Measurements from ENCODE around the gene CMTR1. TPM values are rescaled to one million over a fixed set of nuclear protein-coding genes. Genes with fewer than 3 reads are reported as not detected.

CMTR1 gene
- total and polyA plus RNA-seq, 4 donors, result 4.7 to 25.5 (median 18.8) TPM

DNA sequence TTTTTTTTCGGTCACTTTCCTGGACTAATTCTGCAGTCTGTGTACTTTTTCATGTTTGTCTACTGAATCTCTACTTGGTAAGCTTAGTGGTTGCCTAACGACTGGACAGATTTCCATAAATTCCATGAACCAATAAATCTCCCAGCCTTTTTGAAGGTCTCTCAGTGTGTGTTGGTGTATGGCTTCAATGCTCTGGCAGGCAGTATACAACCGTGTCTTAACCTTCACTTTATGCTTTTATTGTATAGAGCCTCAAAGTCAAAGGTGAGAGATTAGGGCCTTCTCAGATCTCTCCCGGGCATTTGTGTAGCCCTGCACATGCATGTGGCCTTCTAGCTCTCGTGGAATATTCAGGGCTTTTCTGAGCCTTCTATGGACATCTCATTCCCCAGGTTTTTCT is 14.3 kb upstream of the CMTR1 start:
- H3K9ac ChIP-seq (ENCODE audit: low read depth in 1 of 2, low read length in 2 of 2), result no peak overlapping the region
- WGBS, result 64% methylated on average over 5 of the region's 5 CpGs
- no peak for DNase-seq (ENCODE audit: low spot score)
- no peaks in the 10 kb centered on the region for H3K36me3 ChIP-seq (ENCODE audit: control insufficient read depth in 4 of 4, insufficient read depth in 3 of 4, low read depth in 1 of 4, low read length in 3 of 4)
- no peaks in the 10 kb centered on the region for H3K4me1 ChIP-seq (ENCODE audit: control insufficient read depth in 4 of 4, insufficient read depth in 4 of 4, low read length in 3 of 4)
- H3K27me3 ChIP-seq (ENCODE audit: control insufficient read depth in 4 of 4, insufficient read depth in 4 of 4, low read length in 3 of 4), result no peaks in the 10 kb centered on the region
- H3K27ac ChIP-seq (ENCODE audit: low read depth in 1 of 2, low read length in 2 of 2), result no peak overlapping the region
- no peaks in the 10 kb centered on the region for H3K9me3 ChIP-seq (ENCODE audit: control insufficient read depth in 4 of 4, low read length in 3 of 4)
- TF ChIP-seq, protein P1, sequence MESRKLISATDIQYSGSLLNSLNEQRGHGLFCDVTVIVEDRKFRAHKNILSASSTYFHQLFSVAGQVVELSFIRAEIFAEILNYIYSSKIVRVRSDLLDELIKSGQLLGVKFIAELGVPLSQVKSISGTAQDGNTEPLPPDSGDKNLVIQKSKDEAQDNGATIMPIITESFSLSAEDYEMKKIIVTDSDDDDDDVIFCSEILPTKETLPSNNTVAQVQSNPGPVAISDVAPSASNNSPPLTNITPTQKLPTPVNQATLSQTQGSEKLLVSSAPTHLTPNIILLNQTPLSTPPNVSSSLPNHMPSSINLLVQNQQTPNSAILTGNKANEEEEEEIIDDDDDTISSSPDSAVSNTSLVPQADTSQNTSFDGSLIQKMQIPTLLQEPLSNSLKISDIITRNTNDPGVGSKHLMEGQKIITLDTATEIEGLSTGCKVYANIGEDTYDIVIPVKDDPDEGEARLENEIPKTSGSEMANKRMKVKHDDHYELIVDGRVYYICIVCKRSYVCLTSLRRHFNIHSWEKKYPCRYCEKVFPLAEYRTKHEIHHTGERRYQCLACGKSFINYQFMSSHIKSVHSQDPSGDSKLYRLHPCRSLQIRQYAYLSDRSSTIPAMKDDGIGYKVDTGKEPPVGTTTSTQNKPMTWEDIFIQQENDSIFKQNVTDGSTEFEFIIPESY (IDR thresholded peaks at IDR 0.05), result no peak
- no peak for TF ChIP-seq RAD21 (IDR thresholded peaks at IDR 0.05)
- no peak for TF ChIP-seq FOXA1 (IDR thresholded peaks at IDR 0.05)
- TF ChIP-seq GABPA (IDR thresholded peaks at IDR 0.05 in 1 of 2, conservative IDR thresholded peaks at IDR 0.05 in 1 of 2), result no peak
- TF ChIP-seq, protein P2, sequence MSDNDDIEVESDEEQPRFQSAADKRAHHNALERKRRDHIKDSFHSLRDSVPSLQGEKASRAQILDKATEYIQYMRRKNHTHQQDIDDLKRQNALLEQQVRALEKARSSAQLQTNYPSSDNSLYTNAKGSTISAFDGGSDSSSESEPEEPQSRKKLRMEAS (IDR thresholded peaks at IDR 0.05), result no peak
- TF ChIP-seq HNF4G (IDR thresholded peaks at IDR 0.05), result no peak
- TF ChIP-seq TAF1 (conservative IDR thresholded peaks at IDR 0.05), result no peak
- no peak for TF ChIP-seq YY1 (IDR thresholded peaks at IDR 0.05)
- no peak for TF ChIP-seq EGR1 (IDR thresholded peaks at IDR 0.05; ENCODE audit: low read depth in 2 of 2)
- no peak overlapping the region for H3K4me3 ChIP-seq (ENCODE audit: low read depth in 1 of 3, low read length in 3 of 3)

DNA sequence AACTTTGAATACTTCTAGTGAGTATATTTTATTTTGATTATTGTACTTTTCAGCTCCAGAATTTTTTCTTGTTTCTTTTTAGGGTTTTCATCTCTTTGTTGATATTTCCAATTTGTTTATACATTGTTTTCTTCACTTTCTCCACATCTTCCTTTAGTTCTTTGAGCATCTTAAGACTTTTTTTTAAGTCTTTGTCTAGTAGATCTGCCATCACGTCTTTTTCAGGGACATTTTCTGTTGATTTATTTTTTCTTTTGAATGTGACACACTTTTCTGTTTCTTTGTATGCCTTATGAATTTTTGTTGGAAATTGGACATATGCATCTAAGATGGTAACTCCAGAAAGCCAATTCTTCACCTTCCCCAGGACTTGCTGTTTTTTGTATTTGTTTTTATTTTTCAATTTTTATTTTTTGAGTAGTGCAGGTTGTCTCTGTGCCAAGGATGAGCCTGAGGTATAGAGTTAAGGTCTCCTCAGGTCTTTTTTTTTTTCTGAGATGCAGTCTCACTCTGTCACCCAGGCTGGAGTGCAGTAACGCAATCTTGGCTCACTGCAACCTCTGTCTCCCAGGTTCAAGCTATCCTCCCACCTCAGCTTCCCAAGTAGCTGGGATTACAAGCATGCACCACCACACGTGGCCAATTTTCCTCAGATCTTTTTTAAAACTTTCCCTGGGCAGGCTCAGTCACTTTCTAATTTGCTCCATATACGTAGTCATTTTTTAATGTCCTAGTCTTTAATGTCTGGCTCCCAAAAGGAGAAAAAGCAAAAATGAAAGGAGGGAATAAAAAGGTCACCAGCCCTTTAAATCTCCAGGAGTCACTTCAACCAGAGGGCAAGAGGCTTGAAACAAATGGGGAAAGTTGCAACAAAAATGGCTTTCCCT is 6.7 kb upstream of the CMTR1 start:
- WGBS, result 80% methylated on average over 4 of the region's 4 CpGs
- no peak for TF ChIP-seq EGR1 (IDR thresholded peaks at IDR 0.05; ENCODE audit: low read depth in 2 of 2)
- TF ChIP-seq YY1 (IDR thresholded peaks at IDR 0.05), result no peak
- TF ChIP-seq GABPA (IDR thresholded peaks at IDR 0.05 in 1 of 2, conservative IDR thresholded peaks at IDR 0.05 in 1 of 2), result no peak
- TF ChIP-seq FOXA2 (IDR thresholded peaks at IDR 0.05), result no peak
- TF ChIP-seq JUND (IDR thresholded peaks at IDR 0.05), result no peak
- no peak for TF ChIP-seq HNF4G (IDR thresholded peaks at IDR 0.05)
- no peak for TF ChIP-seq FOXA1 (IDR thresholded peaks at IDR 0.05)
- TF ChIP-seq HNF4A (conservative IDR thresholded peaks at IDR 0.05), result no peak
- no peak for TF ChIP-seq SP1 (IDR thresholded peaks at IDR 0.05)
- TF ChIP-seq, protein P3, sequence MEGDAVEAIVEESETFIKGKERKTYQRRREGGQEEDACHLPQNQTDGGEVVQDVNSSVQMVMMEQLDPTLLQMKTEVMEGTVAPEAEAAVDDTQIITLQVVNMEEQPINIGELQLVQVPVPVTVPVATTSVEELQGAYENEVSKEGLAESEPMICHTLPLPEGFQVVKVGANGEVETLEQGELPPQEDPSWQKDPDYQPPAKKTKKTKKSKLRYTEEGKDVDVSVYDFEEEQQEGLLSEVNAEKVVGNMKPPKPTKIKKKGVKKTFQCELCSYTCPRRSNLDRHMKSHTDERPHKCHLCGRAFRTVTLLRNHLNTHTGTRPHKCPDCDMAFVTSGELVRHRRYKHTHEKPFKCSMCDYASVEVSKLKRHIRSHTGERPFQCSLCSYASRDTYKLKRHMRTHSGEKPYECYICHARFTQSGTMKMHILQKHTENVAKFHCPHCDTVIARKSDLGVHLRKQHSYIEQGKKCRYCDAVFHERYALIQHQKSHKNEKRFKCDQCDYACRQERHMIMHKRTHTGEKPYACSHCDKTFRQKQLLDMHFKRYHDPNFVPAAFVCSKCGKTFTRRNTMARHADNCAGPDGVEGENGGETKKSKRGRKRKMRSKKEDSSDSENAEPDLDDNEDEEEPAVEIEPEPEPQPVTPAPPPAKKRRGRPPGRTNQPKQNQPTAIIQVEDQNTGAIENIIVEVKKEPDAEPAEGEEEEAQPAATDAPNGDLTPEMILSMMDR (IDR thresholded peaks at IDR 0.05; ENCODE audit: low read depth, low read length, missing input control), result no peak
- no peak for TF ChIP-seq TAF1 (conservative IDR thresholded peaks at IDR 0.05)
- Histone ChIP-seq H3K27ac (ENCODE audit: low read depth in 1 of 2, low read length in 2 of 2) (no peak overlapping the region), H3K9ac (ENCODE audit: low read depth in 1 of 2, low read length in 2 of 2) (no peak overlapping the region), H3K4me1 (ENCODE audit: control insufficient read depth in 4 of 4, insufficient read depth in 4 of 4, low read length in 3 of 4) (no peaks in the 10 kb centered on the region), H3K9me3 (ENCODE audit: control insufficient read depth in 4 of 4, low read length in 3 of 4) (no peaks in the 10 kb centered on the region), H3K36me3 (ENCODE audit: control insufficient read depth in 4 of 4, insufficient read depth in 3 of 4, low read depth in 1 of 4, low read length in 3 of 4) (no peaks in the 10 kb centered on the region), H3K4me3 (ENCODE audit: low read depth in 1 of 3, low read length in 3 of 3) (no peak overlapping the region), H3K27me3 (ENCODE audit: control insufficient read depth in 4 of 4, insufficient read depth in 4 of 4, low read length in 3 of 4) (no peaks in the 10 kb centered on the region)
- no peak for DNase-seq (ENCODE audit: low spot score)
